HG02623 (cell line): ENCODE data around the gene TRAPPC10.
A peak's percentile ranks its signal among the peaks of the same experiment; 100 is the strongest.
"Not testable (repeated sequence)": the region's sequence is repeated elsewhere in the genome, so short reads cannot be mapped to it uniquely, and the experiment has no call there.

ENCODE experiments used
- ATAC-seq: cut with Tn5 transposase; IDR thresholded peaks from one replicate; pipeline ENCODE4 v1.9.1; 2021; ENCODE audit warnings: moderate library complexity; ENCODE audit not compliant: unreplicated experiment

Gene TRAPPC10

DNA sequence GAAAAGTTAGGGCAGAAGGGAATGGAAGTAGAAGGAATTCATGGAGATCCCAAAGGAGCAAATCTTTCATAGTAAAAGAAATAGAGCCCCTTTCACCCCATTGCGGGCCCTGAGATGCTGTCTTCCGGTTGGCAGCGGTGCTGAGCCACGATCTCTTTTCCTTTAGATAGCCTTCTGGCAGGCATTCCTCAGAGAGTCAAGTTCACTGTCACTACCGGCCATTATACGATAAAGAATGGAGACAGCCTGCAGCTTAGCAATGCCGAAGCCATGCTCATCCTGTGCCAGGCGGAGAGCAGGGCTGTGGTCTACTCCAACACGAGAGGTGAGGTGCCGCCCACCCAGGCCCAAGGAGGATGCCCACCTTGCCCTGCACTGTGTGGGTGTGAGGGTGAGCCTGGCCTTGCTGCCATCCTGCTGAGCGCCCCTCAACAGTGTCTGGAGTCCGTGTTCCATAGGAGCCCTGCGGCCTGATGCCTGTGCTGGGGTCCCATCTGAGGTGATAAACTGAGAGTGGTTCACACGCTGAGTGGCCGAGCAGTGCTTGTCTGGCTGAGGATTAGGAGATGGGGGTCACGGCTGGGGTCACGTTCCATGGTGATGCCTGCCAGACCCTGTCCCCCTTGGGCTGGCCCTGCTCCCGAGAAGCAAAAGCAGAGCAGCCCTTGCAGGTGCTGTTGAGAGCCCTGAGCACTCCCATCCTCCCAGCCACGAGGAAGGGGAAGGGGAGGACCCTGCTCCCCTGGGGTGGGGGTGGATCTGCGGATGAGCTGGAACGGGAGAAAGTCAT, 74.7 kb downstream of the TRAPPC10 start:
- ATAC-seq, result no peak

DNA sequence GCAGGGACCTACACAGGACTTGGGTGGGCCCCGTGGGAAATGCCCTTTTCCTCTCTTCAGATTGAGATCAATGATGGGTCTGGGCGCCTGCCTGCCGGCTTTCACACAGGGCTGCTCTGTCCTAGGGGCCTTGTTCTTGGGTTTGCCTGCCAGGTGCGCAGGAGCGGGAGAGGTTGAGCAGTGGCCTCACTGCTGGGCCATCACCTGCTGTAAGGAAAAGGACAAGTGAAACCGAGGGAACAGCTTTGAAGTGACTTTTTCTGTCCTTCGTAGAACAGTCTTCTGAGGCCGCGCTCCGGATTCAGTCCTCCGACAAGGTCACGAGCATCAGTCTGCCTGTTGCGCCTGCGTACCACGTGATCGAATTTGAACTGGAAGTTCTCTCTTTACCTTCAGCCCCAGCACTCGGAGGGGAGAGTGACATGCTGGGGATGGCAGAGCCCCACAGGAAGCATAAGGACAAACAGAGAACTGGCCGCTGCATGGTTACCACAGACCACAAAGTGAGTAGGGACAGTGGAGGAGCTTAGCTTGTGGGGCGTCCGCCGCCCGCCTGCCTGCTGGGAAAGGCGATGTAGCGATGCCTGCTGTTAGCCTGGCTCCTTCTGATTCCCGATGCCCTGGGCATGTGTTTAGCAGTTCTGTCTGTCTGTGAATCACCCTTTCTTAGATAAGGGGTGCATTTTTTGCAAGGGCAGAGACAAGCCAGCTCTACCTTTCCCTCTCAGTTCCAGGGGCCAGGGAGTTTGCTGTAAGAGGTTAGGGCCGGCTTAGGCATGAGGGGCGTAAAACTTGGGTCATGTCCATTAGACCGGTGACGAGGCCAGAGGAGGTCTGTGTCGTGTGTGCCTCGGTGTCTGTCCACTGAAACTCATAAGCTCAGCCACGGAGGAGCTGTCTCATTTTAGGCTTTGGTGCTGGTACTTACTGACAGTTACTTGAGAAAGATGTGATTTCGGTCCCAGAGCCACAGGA, 75.6 kb downstream of the TRAPPC10 start:
- ATAC-seq, result no peak

DNA sequence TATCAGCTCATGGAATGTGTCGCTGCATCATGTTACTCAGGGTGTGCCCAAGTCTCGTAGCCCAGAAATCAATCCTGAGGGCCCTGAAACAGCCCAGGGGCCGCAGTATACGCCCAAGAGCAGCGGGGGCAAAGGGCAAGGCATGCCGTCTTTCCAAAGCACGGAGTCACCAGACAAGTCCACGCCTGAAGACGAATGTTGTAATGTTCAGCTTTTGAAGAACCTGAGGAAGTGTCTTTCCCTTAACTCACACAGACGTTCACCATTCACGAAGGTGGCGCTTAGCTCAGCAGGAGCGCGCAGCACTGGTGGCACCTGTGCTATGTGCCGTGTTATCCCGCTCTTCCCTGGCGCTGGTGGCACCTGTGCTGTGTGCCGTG, 76.3 kb downstream of the TRAPPC10 start:
- ATAC-seq, result no peak

DNA sequence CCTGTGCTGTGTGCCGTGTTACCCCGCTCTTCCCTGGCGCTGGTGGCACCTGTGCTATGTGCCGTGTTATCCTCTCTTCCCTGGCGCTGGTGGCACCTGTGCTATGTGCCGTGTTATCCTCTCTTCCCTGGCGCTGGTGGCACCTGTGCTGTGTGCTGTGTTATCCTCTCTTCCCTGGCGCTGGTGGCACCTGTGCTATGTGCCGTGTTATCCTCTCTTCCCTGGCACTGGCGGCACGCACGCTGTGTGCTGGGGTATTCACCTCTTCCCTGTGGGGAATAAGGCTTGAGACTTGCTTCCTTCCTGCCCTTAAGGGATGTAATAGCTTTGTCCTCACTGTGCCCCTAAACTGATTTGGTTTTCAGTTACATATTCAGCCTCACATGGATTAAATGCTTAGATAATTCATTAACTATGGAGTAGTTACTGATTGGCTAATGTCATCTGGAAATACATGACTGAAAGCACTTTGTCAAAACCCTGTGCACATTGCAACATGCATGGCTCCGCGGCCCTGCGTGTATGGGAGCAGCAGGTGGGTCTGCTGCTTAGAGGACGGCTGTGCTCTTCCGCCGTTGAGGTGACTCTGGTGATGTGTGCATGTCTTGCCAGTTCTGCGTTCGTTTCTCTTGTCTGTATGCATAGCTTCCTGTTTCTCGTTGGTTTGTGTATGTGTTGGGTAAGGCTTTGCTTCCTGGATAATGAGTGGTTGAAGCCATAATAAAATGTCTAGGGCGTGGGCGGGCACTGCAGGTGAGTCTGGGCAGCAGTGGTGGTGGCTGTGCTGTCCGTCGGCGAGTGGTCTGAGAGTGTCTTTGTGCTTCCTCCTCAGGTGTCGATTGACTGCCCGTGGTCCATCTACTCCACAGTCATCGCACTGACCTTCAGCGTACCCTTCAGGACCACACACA, 77.1 kb downstream of the TRAPPC10 start:
- no peak for ATAC-seq

DNA sequence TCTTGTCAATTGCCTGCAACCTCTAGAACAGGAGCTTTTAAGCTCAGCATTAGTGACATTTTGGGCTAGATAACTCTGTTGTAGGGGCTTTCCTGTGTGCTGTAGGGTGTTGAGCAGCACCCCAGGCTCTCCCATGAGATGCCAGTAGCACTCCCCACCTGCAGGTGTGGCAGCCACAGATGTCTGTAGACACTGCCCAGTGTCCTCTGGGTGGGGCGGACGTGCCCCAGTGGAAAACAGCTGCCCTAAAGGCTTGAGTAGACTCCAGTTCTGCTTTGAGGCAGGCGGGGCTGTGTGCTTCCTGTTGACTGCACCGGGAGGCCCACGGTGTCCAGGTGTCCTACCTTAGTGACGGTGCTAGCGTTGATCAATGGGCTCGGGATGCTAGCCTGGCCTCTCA, 78.2 kb downstream of the TRAPPC10 start:
- no peak for ATAC-seq

DNA sequence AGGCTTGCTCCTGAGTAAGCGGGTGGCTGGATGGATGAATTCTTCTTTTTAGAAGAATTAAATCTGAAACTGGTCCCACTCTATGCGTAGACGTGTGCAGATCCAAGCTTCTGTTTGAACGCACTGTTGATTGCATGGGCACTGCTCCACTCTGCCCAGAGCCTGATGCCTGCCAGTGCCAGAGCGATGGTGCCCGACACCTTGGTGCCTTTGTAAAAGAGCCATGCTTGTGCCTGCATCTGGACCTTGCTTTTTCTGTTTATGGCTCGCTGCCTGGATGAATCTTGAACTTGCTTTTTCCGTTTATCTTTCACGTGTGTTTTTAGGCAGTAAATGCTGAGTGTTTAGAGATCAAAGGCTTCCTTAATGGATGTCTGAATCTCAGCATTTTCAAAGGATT, 80.1 kb downstream of the TRAPPC10 start:
- ATAC-seq, result no peak

DNA sequence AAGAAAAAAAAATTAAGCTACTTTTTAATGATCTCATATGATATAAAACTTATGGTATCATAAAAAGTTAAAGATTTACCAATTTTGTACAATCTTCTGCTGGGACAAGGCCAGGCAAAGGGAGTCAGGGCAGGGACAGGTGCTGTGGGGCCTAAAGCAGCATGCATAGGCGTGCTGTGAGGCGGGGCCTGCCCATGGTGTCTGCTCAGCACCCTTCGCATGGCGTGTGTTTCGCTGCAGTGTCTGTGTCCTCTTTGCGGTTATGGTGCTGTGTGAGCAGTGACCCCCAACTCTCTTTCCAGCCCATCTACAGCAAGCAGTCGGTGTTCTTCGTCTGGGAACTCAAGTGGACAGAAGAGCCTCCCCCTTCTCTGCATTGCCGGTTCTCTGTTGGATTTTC, 81.7 kb downstream of the TRAPPC10 start:
- no peak for ATAC-seq

DNA sequence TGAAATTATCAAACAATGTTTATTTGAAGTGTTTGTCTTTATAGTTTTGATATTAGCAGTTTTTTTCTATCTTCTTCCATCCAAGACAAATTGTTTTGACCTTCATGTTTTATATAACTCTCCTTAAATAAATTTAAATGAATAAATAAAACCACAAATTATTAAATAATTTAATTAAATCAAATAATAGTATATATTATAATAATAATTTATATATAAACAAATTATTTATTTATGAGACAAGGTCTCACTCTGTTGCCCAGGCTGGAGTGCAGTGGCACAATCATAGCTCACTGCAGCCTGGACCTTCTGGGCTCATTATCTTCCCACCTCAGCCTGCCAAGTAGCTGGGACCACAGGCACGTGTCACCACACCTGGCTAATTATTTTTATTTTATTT, 82.7 kb downstream of the TRAPPC10 start:
- ATAC-seq, result no peak

DNA sequence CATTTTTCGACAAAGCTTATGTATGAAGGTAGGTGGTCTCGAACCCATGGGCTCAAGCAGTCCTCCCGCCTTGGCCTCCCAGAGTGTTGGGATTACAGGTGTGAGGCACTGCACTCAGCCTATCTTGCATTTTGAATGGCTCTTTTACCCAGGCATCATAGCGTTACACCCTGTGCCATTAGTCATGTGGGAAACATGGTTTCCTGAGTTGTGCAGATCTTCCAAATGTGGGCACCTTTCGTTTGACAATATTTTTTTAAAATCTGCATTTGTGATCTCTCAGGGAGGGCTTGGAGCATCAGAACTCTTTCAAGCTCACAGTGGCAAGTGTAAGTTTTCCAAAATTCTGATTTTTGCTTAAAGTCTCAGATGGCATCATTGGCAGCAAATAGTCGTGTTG, 86.4 kb downstream of the TRAPPC10 start:
- ATAC-seq, result not testable (repeated sequence)

DNA sequence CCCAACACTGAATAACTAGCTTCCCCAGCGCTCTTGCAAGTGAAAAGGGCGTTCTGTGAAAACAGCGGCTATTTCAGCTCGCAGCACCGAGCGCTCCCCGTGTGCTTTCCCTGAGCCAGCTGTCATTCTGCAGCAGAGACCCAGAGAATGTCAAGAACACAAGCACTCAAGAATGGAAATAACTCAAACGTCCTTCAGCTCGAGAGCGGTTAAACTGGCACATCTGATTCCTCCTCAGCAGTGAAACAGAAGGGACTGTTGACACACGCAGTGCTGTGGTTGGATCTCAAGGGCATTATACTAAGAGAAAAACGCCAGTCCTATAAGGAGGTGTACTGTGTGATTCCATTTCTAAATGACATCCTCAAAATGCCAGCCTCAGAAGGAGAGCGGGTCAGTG, 86.9 kb downstream of the TRAPPC10 start:
- ATAC-seq, result not testable (repeated sequence)

DNA sequence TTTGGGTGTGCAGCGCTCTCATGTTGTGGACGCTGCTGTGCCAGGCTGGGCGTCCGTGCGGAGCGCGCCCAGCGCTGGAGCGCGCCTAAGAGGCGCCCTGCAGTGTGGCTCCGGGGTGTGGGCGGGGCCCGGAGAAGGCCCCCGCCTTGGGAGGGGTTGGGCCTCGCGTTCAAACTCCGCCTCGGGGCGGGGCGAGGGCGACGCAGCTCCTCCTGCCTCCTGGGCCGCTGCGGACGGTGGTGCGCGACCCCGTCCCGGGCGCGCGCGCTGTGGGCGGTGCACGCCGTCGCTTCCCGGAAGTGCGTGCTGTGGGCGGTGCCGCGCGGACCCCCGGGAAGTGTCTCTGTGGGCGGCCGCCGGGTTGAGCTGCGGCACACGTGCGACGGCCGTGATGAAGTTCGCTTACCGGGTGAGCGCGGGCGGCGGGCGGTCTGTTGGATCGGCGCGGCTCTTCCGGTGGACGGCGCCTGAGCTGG, 95.0 kb downstream of the TRAPPC10 start, which contains the start of gene PWP2:
Gene PWP2 (plus strand): TSS at position 374 of the 476 bp plus-strand sequence. CDS start 18 bp downstream, at position 392.
- ATAC-seq, result peak; percentile 94

DNA sequence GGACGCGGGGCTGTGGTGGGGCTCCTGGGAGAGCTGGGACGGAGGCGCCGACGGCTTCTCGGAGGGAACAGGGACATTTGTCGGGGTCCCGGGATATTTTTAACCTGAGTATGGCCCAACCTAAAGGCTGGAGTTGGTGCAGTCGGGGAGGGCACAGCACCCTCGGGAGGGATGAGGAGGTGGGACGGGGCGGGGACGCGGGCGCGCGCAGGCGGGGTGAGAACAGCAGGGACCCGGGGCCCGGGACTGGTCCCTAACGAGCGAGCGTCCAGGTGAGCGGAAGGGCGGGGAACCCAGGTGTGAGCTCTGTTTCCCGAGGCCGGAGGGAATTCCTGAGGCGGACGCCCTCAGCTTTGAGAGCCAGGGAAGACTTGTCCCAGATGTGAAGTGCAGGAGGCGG, 95.5 kb downstream of the TRAPPC10 start:
- ATAC-seq, result not testable (repeated sequence)

DNA sequence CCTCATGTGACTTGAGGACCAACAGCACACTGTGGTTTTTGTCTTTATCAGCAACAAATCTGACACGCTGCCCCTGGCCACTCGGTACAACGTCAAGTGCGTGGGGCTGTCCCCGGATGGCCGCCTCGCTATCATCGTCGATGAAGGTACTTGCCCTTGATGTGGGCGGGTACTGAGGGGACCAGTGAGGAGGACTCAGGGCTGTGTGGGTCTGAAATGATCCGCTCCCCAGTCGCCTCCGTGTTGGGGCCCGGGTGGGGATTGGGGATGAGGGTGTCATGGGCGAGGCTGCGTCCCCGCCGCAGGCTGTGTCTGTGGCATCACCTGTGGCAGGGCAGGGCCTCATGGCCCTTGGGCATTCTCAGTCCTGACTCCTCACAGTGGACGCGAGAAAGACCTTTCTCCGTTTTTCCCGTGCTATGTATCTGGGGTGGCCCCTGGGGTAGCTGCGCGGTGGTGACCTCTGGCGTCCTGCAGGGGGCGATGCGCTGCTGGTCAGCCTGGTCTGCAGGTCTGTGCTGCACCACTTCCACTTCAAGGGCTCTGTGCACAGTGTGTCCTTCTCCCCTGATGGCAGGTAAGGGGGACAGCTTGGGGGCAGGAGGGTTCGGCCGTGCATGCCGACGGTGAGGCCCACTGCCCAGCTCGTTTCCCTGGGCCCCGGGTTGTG, 101.7 kb downstream of the TRAPPC10 start:
- ATAC-seq, result not testable (repeated sequence)

DNA sequence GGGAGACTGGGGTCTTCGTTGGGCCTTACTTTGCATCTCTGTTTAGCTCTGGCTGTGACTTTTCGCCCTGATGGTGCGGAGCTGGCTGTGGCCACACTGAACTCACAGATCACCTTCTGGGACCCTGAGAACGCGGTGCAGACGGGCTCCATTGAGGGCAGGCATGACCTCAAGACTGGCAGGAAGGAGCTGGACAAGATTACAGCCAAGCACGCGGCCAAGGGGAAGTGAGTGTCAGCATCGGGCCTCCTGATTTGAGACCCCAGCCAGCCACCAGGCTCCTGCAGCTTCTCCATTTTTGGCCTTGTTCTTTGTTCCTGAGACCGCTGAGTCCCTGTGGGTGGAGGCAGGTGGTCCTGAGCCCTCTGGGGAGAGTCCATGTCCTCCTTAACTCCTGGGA, 110.0 kb downstream of the TRAPPC10 start:
- ATAC-seq, result not testable (repeated sequence)

DNA sequence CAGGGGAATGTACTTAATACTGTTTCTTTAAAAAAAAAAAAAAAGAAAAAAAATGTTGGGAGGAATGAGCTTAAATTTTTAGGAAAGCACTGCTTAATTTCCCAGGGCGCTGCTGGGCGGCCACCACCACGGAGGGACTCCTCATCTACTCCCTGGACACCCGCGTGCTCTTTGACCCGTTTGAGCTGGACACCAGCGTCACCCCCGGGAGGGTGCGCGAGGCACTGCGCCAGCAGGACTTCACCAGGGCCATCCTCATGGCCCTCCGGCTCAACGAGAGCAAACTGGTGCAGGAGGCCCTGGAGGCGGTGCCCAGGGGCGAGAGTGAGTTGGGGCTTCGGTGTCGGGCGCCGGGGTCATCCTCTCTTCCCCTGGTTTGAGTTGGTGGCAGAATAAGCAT, 115.7 kb downstream of the TRAPPC10 start:
- not testable (repeated sequence) for ATAC-seq

DNA sequence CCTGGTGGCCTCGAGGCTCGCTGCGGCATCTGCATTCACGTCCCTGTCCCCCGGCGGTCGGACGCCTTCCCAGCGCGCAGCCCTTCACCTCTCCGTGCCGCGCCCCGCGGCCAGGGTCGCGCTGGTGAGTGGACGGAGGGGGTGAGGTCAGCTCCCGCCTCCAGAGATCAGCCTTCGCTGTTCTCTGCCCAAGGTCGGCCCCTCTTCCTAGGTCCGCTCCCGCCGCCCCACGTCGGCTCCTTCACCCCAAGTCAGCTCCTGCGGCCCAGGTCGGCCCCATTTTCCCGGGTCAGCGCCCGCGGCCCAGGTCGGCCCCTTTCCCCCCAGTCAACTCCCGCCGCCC, 121.6 kb downstream of the TRAPPC10 start:
- ATAC-seq, result peak; percentile 22

DNA sequence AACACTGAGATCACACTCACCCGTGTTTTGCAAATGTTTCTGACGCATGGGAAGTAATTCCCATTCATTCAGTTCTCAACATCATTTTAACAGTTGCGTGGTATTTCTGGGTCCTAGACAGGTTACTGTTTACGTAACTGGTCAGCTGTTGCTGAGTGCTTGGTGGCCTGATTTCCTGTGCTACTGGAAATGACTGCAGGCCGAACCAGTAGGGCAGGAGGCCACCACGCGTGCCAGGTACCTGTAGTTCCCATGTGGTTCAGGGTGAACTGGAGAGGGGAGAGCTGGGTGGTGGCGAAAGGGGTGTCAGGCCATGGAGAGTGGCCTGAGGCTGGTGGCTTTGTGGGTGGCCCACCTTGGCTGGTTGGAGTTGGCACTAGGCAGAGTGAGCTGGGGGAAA, 122.6 kb downstream of the TRAPPC10 start:
- not testable (repeated sequence) for ATAC-seq

DNA sequence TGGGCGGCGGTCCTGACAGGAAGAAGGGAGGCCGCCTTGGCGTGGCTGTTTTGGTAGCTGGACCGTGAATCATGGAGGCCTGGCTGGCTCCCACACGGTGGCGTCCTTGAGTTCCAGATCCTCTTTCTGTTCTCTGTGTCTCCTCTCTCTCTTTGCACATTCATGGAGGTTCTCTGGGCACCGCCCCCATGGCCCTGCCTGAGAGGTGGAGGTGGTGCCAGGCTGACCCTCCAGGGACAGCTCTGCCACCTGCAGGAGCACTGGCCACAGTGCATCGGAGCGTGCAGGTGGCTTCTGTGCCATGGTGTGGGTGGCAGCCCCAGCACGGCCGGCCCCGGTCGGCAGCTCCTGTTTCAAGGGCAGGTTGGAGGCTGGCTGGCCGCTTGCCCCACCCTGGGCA, 125.9 kb downstream of the TRAPPC10 start:
- not testable (repeated sequence) for ATAC-seq

DNA sequence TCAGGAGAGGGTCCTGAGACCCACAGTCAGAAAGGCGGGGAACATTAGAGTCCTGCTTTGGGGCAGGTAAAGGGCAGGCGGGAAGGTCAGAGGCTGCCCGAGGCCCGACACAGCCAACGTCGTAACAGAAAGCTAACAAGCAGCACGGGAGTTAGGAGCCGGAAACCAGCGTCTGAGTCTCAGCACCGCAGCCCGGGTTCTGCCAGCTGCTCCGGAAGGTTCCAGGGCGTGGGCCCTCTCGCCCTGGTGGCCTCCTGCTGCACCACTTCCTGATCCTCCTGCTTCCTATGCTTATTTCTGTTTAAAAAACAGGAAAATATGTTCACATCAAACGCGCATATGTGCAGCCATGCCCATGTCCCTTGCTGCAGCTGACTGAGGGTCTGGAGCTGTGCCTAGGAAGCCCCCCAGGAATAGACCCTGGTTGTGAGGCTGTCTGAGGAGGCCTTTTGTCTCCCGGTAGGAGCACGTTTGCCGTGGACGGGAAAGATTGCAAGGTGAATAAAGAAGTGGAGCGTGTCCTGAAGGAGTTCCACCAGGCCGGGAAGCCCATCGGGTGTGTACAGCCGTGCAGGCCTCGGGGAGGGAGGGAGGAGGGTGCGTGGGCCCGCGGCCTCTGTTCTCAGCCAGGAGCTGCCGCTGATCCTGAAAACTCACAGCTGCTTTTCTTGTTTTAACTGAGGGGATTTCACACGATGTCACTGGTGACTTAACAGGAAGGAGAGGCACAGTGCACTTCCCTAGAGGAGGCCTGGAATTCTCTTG, 127.9 kb downstream of the TRAPPC10 start:
- ATAC-seq, result not testable (repeated sequence)
